SU-DHL-6 (cell line): ENCODE data around the gene TFAP2D.

Experiments
- EZH2phosphoT487 ChIP-seq: fragments of 200-600 bp; sonication (generic), shearing (Covaris generic); conservative IDR thresholded peaks from 2 replicates; pipeline ENCODE4 v1.6.1; 2018; ENCODE audit warnings: mild to moderate bottlenecking, antibody characterized with exemption, low read length, moderate library complexity, mixed read lengths
- TF ChIP-seq, protein P1 (sequence below): fragments of 200-600 bp; sonication (generic); IDR thresholded peaks from one replicate; pipeline ENCODE4 v1.5.1; 2017; ENCODE audit warnings: antibody characterized with exemption, mild to moderate bottlenecking, low read length, moderate library complexity; ENCODE audit not compliant: insufficient read depth, poor library complexity, severe bottlenecking

DNA sequence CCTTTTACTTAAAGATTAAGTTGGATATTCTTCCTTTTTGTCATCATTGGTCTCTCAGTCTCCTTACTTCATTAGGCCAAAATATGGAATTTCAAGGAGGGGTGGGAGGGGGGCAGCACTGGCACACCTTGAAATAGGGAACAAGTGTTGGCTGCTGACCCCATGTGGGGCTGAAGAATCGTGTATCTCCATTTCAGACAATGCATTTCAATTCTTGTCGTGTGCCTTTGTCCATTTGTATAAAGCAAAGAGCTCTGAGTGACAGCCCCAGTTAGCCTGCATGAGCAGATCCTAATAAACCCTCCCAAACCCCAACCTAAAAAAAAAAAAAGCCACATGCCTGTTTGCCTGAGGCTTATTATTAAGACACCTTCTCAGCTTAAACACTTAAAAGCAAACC lies 1.0 kb upstream of the TFAP2D start:
- TF ChIP-seq, protein P1, sequence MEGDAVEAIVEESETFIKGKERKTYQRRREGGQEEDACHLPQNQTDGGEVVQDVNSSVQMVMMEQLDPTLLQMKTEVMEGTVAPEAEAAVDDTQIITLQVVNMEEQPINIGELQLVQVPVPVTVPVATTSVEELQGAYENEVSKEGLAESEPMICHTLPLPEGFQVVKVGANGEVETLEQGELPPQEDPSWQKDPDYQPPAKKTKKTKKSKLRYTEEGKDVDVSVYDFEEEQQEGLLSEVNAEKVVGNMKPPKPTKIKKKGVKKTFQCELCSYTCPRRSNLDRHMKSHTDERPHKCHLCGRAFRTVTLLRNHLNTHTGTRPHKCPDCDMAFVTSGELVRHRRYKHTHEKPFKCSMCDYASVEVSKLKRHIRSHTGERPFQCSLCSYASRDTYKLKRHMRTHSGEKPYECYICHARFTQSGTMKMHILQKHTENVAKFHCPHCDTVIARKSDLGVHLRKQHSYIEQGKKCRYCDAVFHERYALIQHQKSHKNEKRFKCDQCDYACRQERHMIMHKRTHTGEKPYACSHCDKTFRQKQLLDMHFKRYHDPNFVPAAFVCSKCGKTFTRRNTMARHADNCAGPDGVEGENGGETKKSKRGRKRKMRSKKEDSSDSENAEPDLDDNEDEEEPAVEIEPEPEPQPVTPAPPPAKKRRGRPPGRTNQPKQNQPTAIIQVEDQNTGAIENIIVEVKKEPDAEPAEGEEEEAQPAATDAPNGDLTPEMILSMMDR, result no peak
- no peak for TF ChIP-seq EZH2phosphoT487
